Measurements from ENCODE around the gene ZFP1. TPM values are rescaled to one million over a fixed set of nuclear protein-coding genes. Genes with fewer than 3 reads are reported as not detected.

The ZFP1 gene
- total and polyA plus RNA-seq, 2 of the 4 experiments (the other 2 are of a cell fraction) = 3.8 to 16.0 TPM

DNA sequence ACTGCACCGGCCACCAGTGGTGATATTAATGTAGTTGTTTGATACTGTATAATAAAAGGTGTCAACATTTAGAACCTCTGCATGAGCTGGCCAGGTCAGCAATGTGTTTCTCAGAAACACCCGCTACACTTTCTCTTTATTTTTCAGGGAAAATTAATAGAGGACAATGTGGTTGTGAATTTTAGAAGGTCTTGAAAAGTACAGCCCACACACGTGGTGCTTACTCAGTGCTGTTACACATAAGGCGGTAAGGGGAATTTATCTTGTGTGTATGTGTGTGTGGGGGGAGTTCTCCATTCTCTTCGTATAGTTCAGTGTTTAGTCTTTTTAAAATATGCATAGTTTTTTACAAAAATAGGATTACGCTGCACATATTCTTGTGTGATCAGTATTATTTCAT is 4.4 kb upstream of the ZFP1 start:
- ChIA-PET POLR2A (ENCODE audit: unreplicated experiment) (no interaction called here), CTCF (no interaction called here)
- Histone ChIP-seq H2AK9ac (replicated peaks; ENCODE audit: low read depth, low read length, poor library complexity) (no peak overlapping the region), H2BK15ac (ENCODE audit: low read depth, low read length) (no peak overlapping the region), H4K5ac (ENCODE audit: low read depth, low read length) (no peak overlapping the region), H3K9me3 (ENCODE audit: control insufficient read depth, insufficient read depth, low read length) (no peaks in the 10 kb centered on the region; the same call in 1 of the 2 replicates), H3K23ac (ENCODE audit: low read depth, low read length) (no peak overlapping the region), H2BK20ac (ENCODE audit: low read depth, low read length) (no peak overlapping the region), H3K4me3 (ENCODE audit: insufficient read depth, low read depth, low read length) (no peak overlapping the region), H3K79me1 (ENCODE audit: low read depth in 1 of 2, low read length in 2 of 2) (peaks cover under 1 to 2% of the 10 kb centered on the region in 2 experiments; a peak in 3 of 4 replicates), H2BK5ac (ENCODE audit: low read depth, low read length, poor library complexity, severe bottlenecking) (no peak overlapping the region), H3K36me3 (ENCODE audit: control insufficient read depth, insufficient read depth, low read length) (no peaks in the 10 kb centered on the region), H4K91ac (ENCODE audit: insufficient read depth, low read depth, low read length) (no peak overlapping the region), H3K14ac (replicated peaks; ENCODE audit: low read depth, low read length) (no peak overlapping the region), H3K4me2 (ENCODE audit: low read depth, low read length) (no peak overlapping the region), H3K4ac (ENCODE audit: low read depth, low read length) (no peak overlapping the region), H3K4me1 (ENCODE audit: control insufficient read depth, insufficient read depth, low read length) (no peaks in the 10 kb centered on the region; the same call in 1 of the 2 replicates), H4K8ac (ENCODE audit: low read depth in 2 of 2, low read length in 2 of 2) (no peak overlapping the region), H3K9me1 (ENCODE audit: insufficient read depth, low read length) (peaks cover 1% of the 10 kb centered on the region; the same call in 1 of the 2 replicates), H3K9ac (ENCODE audit: low read depth, low read length) (no peak overlapping the region), H2BK120ac (ENCODE audit: low read depth, low read length) (no peak overlapping the region), H4K20me1 (ENCODE audit: insufficient read depth, low read length) (peaks cover under 1% of the 10 kb centered on the region; the same call in 1 of the 2 replicates), H2AFZ (replicated peaks; ENCODE audit: low read length, poor library complexity) (no peak overlapping the region), H3K18ac (ENCODE audit: low read depth, low read length) (no peak overlapping the region), H3K27me3 (ENCODE audit: control insufficient read depth, insufficient read depth, low read length) (no peaks in the 10 kb centered on the region; the same call in 1 of the 2 replicates), H3K56ac (ENCODE audit: extremely low read depth, insufficient read depth, low read length) (no peak overlapping the region), H2AK5ac (ENCODE audit: low read depth, low read length) (no peak overlapping the region), H3K27ac (ENCODE audit: insufficient read depth, low read length) (no peak overlapping the region)
- intact Hi-C loops (cut with micrococcal nuclease) (no loop called here), in situ Hi-C loops (cut with MboI; ENCODE audit: low sequenced_read_pairs) (no loop called here), dilution Hi-C loops (cut with HindIII; ENCODE audit: low sequenced_read_pairs, unreplicated experiment) (no loop called here)
- TF ChIP-seq NFE2L2 (IDR thresholded peaks at IDR 0.05; ENCODE audit: low read depth, low read length) (no peak), CEBPB (IDR thresholded peaks at IDR 0.05; ENCODE audit: low read depth, low read length) (no peak), RCOR1 (IDR thresholded peaks at IDR 0.05; ENCODE audit: insufficient replicate concordance, low read length) (no peak), BHLHE40 (IDR thresholded peaks at IDR 0.05; ENCODE audit: low read depth, low read length) (no peak), MAZ (IDR thresholded peaks at IDR 0.05; ENCODE audit: borderline replicate concordance, low read depth, low read length) (no peak), POLR2A (IDR thresholded peaks at IDR 0.05; ENCODE audit: low read depth, low read length) (no peak), FOS (IDR thresholded peaks at IDR 0.05; ENCODE audit: low read depth, low read length) (no peak), CHD1 (IDR thresholded peaks at IDR 0.05; ENCODE audit: low read depth, low read length) (no peak), RFX5 (IDR thresholded peaks at IDR 0.05; ENCODE audit: low read depth, low read length) (no peak), SMC3 (IDR thresholded peaks at IDR 0.05; ENCODE audit: low read depth, low read length) (no peak)
- TF ChIP-seq, protein P1, sequence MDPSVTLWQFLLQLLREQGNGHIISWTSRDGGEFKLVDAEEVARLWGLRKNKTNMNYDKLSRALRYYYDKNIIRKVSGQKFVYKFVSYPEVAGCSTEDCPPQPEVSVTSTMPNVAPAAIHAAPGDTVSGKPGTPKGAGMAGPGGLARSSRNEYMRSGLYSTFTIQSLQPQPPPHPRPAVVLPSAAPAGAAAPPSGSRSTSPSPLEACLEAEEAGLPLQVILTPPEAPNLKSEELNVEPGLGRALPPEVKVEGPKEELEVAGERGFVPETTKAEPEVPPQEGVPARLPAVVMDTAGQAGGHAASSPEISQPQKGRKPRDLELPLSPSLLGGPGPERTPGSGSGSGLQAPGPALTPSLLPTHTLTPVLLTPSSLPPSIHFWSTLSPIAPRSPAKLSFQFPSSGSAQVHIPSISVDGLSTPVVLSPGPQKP (IDR thresholded peaks at IDR 0.05; ENCODE audit: borderline replicate concordance, low read depth, low read length) = no peak
- TF ChIP-seq, protein P2, sequence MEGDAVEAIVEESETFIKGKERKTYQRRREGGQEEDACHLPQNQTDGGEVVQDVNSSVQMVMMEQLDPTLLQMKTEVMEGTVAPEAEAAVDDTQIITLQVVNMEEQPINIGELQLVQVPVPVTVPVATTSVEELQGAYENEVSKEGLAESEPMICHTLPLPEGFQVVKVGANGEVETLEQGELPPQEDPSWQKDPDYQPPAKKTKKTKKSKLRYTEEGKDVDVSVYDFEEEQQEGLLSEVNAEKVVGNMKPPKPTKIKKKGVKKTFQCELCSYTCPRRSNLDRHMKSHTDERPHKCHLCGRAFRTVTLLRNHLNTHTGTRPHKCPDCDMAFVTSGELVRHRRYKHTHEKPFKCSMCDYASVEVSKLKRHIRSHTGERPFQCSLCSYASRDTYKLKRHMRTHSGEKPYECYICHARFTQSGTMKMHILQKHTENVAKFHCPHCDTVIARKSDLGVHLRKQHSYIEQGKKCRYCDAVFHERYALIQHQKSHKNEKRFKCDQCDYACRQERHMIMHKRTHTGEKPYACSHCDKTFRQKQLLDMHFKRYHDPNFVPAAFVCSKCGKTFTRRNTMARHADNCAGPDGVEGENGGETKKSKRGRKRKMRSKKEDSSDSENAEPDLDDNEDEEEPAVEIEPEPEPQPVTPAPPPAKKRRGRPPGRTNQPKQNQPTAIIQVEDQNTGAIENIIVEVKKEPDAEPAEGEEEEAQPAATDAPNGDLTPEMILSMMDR (conservative IDR thresholded peaks at IDR 0.05; ENCODE audit: low read depth, low read length) = no peak
- TF ChIP-seq, protein P3, sequence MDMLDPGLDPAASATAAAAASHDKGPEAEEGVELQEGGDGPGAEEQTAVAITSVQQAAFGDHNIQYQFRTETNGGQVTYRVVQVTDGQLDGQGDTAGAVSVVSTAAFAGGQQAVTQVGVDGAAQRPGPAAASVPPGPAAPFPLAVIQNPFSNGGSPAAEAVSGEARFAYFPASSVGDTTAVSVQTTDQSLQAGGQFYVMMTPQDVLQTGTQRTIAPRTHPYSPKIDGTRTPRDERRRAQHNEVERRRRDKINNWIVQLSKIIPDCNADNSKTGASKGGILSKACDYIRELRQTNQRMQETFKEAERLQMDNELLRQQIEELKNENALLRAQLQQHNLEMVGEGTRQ (IDR thresholded peaks at IDR 0.05; ENCODE audit: low read depth, low read length) = no peak
- no TSS peak for BruUV-seq (replicated peaks)
- ATAC-seq (ENCODE audit: low read depth) (no peak), DNase-seq (no peak)
- WGBS, 2 experiments (ENCODE audit: extremely low coverage in 2 of 2, insufficient read length in 1 of 2) = no CpG with 5 or more reads among the region's 6 CpGs

Data from IMR-90 (cell line).